Measurements from ENCODE around the gene ANKRD13B. TPM values are rescaled to one million over a fixed set of nuclear protein-coding genes. Genes with fewer than 3 reads are reported as not detected.

Gene ANKRD13B
- polyA plus RNA-seq, 3 donors = 9.4 to 12.9 (median 11.3) TPM

GRCh38 chr17:29579866-29580771 is 12.8 kb upstream of the ANKRD13B start:
- DNase-seq = no peak

DNA sequence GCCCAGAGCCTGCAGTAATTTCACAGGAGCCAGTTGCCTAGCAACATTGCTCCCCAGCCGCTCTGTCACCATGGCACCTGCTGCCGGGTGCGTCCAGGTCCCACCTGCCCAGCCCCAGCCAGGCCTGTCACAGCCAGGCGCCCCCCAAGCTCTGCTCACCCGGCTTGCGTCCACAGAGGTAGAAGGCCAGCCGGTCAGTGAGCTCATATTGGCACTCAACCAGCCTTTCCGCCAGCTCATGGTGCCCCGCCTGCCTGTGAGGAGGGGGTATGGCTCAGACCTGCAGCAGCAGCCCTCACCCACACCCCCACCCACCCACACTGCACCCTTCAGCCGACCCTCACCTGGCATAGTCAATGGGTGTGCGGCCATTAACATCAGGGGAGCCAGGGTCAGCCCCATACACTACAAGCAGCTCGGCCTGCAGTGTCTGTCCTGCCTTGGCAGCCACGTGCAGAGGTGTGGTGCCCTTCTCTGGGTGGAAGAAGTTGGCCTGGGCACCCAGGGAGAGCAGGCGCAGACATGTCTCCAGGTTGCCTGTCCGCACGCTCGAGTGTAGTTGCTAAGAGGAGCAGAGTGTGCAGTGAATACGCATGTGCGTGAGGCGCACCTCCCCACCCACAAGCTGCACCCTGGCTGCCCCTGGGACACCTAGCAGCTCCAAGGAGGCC is 11.2 kb upstream of the ANKRD13B start:
- DNase-seq = no peak

DNA sequence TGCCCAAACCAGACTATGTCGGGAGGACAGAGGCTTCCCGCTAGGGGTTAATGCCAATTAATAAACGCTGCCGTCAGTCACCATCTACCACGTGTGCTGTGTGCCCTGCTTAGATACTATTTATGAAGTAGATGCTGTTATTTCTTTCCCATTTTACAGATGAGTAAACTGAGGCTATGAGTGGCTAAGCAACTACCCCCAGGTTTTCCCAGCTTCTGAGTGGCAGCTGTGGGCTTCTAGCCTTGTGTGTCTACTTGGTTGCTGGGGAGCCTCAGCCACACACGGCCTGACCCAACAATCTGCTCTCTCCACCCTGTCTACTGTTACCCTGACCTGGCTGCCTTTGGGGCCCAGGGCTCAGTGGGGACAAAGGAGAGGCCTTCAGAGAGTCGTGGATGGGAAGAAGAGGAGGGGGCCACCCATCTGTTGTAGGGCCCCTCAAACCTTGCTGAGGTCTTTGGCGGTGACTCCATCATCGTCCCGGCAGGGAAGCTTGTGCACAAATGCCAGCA is 10.6 kb upstream of the ANKRD13B start:
- no peak for DNase-seq

DNA sequence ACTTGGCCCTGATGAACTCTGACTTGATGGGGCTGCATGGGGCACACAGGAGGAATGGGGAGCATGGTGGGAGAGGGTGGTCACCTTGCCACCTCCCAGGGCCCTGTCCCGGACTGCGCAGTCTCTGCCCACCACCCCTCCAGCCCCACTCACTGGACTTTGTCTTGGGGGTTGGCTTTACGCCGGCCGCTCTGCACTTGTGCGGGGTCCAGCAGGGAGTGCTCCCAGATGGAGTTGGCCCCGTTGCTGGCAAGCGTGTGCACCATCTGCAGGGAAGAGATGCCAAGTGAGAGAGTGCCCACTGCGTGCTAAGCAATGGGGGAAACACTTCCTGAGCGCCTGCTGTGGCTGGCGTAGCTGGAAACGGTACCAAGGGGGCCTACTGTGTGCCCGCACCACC is 10.2 kb upstream of the ANKRD13B start:
- DNase-seq = no peak

DNA sequence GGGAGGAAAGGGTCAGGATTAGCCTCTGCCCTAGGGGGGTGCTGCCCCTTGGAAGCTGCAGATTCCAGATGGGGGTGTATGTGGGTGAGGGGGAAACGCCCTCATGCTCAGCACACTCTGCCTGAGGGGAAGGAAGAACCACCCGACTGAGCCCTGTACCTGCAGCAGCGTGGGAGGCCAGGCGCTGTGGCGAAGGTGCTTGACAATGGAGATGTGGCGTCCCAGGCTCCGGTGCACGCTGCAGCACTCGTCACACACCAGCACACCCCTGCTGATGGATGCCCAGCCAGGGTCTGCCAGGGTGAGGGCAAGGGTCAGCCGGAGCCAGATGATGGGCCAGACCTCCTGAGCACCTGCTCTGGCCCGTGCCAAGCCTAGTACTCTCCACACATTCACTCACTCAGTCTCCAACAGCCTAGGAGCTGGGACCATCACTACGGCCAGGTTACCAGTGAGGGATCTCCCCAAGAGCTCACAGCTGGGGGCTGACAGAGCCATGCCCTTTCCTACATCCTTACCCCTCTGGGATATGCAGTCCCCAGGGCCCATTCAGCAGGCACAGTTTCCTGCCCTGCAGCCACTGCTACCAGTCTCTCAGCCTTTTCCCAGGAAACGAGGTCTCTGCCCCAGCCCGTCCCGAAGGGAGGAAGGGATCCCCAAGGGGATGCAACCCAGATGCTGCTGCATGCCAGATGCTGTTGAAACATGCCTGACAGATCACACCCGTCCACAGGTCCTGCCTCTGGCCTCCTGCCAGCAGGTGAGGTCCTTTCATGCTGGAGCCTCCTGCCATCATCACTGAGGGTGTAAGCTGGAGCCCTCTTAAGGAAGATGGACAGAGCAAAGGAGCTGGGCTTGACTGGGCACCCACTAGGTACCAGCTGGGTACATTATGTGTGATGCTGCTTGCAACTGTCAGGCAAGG is 9.3 kb upstream of the ANKRD13B start:
- DNase-seq = no peak

- no peak for DNase-seq
These were observed 8.4 kb upstream of the ANKRD13B start for GRCh38 chr17:29584452-29585079.

- DNase-seq = no peak
These were observed 7.7 kb upstream of the ANKRD13B start for GRCh38 chr17:29585080-29585751.

- no peak for DNase-seq
These were observed 6.1 kb upstream of the ANKRD13B start for GRCh38 chr17:29586676-29587469.

- no peak for DNase-seq
These were observed 5.3 kb upstream of the ANKRD13B start for GRCh38 chr17:29587591-29587990.

DNA sequence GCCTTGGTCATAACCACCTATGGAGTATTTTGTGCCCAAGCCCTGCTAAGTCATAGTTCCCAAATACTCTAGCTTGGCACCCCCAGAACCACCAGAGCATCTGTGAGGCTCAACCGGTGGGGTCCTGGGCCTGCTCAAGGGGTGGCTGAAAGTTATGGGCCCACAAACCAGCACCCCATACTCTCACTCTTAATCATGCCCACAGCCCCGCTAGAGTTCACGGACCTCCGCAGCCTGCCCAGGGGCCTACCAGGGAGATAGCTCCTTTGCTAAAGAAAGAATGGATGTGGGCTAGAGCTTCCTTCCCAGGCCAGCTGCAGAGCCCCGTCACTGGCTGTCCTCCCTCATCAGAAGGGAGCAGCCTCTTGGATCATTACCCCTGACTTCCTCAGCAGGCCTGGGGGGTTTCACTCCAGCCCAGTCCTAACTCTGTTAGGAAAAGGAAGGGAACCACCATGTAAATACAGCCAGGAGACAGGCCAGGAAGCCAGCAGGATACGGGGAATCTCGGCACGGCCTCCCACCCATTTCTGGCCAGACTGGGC is 4.8 kb upstream of the ANKRD13B start:
- no peak for DNase-seq

DNA sequence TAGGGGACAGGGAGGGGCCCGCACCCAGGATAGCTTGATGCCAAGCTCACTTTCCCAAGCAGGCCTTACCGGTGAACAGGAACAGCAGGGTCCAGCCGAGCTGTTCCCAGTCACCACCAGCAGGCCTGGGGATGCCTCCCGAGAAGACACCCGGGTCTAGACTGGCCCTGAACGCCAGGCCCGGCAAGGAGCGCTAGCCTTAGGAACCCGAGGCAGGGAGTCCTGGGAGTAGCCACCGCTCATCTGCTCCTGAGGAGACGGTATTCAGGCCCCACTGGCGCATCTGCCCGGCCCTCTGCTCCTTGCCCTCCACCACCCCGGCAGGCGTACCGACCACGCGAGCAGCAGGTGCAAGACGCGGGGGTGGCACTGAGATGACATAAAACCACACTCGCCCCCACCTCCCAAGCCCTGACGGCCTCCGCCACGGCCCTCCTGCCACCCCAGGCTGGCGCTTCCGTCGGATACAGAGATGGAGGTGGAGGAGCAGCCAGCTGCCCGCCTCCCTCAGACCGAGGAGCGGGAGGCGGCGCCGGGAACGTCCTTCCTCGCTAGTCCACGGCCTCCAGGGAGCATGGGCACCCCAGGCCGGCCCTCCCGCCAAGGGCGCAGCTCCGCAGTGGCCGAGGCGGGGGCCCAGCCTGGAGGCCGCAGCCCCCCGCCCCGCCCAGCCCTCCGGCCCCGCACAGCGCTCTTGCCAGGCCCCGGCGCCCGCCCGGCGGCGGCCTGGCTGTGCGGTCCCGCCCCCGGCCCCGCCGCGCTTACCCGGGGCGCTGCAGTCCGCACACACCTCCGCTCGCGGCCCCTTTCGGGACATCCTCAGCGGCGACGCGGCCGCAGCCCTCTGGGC is 4.1 kb upstream of the ANKRD13B start:
- DNase-seq = no peak

DNA sequence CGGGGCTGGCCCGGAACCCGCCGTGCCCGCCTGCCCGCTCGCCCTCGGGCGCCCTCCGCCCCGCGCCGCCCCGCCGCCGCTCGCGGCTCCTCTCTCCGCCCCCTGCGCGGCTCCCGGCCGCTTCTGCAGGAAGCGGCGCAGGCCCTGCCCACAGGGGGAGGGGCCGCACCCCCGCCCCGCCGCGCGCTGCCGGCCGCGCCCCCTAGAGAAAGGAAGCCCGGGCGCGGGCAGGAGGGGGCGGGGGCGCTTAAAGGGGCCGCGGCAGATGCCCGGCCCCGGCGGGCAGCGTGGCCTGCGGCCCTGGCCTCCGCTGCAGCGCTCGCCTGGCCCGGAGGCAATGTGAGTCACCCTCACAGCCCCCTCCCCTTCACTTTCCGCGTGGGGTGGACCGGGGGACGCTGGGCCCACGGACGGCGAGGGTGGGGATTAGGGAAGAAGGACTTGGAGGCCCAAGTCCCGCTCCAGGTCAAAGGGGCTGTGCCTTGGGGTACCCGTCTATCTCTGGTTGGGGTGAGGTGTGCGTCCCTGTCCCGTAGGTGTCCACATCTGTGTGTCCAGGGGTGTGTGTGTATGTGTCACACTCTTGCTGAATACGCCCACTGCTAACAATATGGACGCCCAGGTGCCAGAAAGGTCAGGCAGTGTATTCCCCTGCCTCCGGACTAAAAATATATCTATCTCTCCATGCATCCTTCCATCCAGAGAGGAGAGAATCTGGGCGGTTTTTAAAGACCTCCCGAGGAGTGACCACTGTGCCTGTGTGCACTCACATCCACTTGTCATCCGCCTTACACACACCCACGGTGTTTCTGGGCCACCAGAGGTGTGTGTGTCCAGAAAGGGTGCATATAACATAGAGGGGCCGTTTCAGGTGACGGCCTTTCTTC is 3.2 kb upstream of the ANKRD13B start, which contains the start of gene GIT1:
Gene GIT1, minus strand, starts transcription at position 125 of the 887 bp plus-strand sequence. CDS start 270 bp downstream, outside the sequence.
- DNase-seq = peak; percentile 89

DNA sequence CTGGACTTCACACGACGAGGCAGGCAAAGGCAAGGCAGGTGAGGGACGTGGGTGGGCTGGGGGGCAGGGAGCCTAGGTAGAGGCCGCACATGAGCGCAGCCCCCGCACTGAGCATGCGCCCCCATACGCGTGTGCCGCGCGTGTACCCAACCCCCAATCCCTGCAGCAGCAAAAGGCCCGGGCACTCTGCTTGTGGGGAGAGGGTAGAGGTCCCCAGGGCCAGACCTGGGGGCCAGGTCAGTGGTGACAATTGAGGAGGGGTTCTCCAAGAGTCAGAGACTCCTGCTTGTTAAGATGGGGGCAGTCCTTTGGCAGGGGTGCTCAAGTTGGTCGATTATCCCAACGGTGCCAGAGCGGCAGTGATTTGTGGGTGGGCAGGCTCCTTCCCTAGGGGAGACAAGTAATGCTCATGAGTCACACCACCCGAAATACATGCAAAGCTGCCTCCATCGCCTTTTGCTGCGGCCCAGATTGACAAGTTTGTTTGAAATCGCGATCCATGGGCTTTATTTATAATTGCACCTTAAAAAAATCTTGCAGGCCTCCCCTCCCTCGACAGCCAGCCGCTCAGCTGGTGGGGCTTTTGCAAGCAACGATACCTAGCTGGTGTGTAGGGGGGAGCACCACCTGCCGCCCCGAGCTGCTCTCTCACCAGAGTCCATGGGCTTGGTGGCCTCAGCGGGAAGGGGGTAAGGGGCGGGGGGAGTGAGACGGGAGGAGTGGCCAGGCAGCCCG is 2.4 kb upstream of the ANKRD13B start:
- no peak for DNase-seq

DNA sequence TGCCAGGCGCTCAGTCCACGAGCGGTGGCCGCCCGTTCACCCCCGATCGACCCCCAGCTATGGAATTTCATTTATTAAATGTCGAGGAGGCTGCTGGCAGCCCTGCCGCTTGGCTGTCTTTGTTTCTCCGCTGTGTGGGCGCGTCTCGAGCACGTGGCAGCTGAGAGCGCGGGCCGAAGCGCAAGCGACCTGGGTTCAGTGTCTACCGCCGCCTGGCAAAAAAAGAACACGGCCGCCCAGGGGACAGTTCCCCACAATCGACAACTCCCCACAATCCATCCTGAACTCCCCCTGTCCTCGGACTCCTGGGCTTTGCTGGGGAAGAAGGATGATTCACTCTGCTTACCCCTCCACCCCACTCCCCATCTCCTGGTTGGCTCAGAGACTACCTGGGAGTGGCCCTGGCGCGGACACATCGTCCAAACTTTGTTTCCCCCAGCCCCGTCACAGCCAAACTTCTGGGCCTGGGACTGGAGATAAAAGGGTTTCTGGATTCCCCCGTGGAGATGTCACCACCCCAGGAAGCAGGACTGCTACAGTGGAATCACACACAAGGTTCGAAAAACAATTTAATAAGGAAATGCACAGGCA is 1.7 kb upstream of the ANKRD13B start:
- DNase-seq = peak; percentile 60

DNA sequence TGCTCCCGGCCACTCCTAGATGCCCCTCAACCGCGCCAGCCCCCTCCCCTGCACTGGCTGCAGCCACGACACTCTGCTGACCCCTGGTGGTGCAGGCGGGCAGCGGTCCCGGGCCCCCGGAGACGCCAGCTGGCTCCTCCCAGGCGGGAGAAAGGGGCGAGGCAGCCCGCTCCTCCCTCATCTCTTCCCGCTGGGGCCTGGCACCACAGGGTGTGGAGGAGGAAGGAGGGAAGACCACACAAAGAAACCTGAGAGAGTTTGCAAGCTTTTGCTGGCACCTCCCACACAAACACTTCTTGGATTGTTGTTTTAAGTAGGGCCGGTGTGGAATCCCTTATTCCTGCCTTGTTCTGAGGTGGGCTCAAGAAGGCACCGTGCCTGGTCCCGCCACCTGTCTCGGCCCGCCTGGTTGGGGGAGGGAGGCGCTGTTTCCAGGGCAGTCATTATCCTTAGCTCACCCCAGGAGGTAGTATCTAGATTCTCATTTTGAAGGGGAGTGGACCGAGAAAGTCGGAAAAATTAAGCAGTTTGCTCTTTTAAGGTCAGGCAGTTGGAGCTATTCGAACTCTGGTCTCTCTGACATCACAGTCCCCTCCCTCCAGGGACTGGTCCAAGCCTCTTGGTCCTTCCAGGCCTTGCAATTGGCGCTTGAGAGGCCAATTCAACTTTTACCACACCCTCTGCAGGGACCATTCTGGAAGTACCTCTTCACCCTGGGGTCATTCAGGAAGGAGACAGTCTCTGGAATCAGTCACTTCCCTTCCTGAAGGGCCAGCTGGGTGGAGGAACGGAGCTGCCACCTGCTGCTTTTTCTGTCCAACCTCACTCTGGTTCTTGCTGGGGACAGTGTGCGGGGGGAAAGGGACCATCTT is 959 bp upstream of the ANKRD13B start:
- peak; percentile 92 for DNase-seq
